Panc1 (cell line): ENCODE data around the gene BANF1. TPM values are rescaled to one million over a fixed set of nuclear protein-coding genes. Genes with fewer than 3 reads are reported as not detected.

Experiments
- ATAC-seq: fragments of 200-7000 bp; cut with Tn5 transposase; 2 replicates; pipeline ENCODE4 v1.9.1; 2020; ENCODE audit warnings: mild to moderate bottlenecking, moderate library complexity
- BruUV-seq: library from RNA; stranded (reverse); fragments of 400-500 nt; replicated peaks from 2 replicates; lab custom pipeline; 2021; lab: Mats Ljungman, UMichigan
- CTCF ChIA-PET: fragments of 300-600 bp; sonication (Branson Sonifier 250); formaldehyde crosslinking; loops from one replicate; lab custom pipeline; 2022; ENCODE audit warnings: antibody characterized with exemption; lab: Charles Lee
- POLR2A ChIA-PET: fragments of 300-600 bp; sonication (Branson Sonifier 250); formaldehyde crosslinking; loops from one replicate; lab custom pipeline; 2022; ENCODE audit warnings: antibody characterized with exemption; lab: Charles Lee
- DNase-seq: peaks from one replicate; pipeline ENCODE4 v3.0.0-alpha.2; 2010; ENCODE audit warnings: low read depth, low spot score
- H3K27ac ChIP-seq: 2 replicates; pipeline ENCODE4 v1.5.1; 2011; ENCODE audit warnings: mild to moderate bottlenecking, low read length, inconsistent platforms
- H3K27me3 ChIP-seq: fragments of 200-500 bp; sonication (Bioruptor generic); 2 replicates; pipeline ENCODE4 v1.6.0; 2014; ENCODE audit warnings: low read length, inconsistent platforms; ENCODE audit not compliant: control insufficient read depth, insufficient read depth
- H3K36me3 ChIP-seq: fragments of 200-500 bp; sonication (Bioruptor generic); 2 replicates; pipeline ENCODE4 v1.5.1; 2014; ENCODE audit warnings: inconsistent platforms, mild to moderate bottlenecking, low read length, moderate library complexity; ENCODE audit not compliant: control insufficient read depth, insufficient read depth
- H3K4me1 ChIP-seq: 2 replicates; pipeline ENCODE4 v1.5.1; 2011; ENCODE audit warnings: inconsistent platforms, mild to moderate bottlenecking, low read length, moderate library complexity; ENCODE audit not compliant: control insufficient read depth, insufficient read depth
- H3K4me3 ChIP-seq, 2 experiments: 2 replicates each; pipeline ENCODE4 v1.5.1; 2011 to 2012; ENCODE audit warnings: low read depth in 2 of 2, low read length in 2 of 2, mild to moderate bottlenecking in 2 of 2, inconsistent platforms in 1 of 2, moderate library complexity in 1 of 2
- H3K9me3 ChIP-seq: fragments of 200-500 bp; sonication (Bioruptor generic); 2 replicates; pipeline ENCODE4 v1.5.1; 2014; ENCODE audit warnings: low read depth, mild to moderate bottlenecking, inconsistent platforms, low read length, moderate library complexity; ENCODE audit not compliant: control insufficient read depth, insufficient read depth
- CTCF ChIP-seq: fragments of 450-650 bp; IDR thresholded peaks from 2 replicates; pipeline ENCODE4 v1.5.1; 2017; ENCODE audit warnings: mild to moderate bottlenecking
- POLR2AphosphoS5 ChIP-seq: IDR thresholded peaks from 2 replicates; pipeline ENCODE4 v1.6.1; 2012; ENCODE audit warnings: mild to moderate bottlenecking, low read depth, low read length, moderate library complexity
- REST ChIP-seq, 2 experiments: IDR thresholded peaks; 2 replicates each; pipeline ENCODE4 v1.6.1; 2011 to 2012; ENCODE audit warnings: low read depth in 2 of 2, control low read depth in 1 of 2, low read length in 1 of 2, mild to moderate bottlenecking in 1 of 2, moderate library complexity in 1 of 2; ENCODE audit not compliant: insufficient read depth in 1 of 2
- SIN3A ChIP-seq: IDR thresholded peaks from 2 replicates; pipeline ENCODE4 v1.6.1; 2012; ENCODE audit warnings: low read depth, mild to moderate bottlenecking, low read length, moderate library complexity, borderline replicate concordance; ENCODE audit not compliant: insufficient read depth
- TCF7L2 ChIP-seq: IDR thresholded peaks from 2 replicates; pipeline ENCODE4 v1.6.1; 2011; ENCODE audit warnings: mild to moderate bottlenecking, low read depth, low read length, inconsistent platforms
- in situ Hi-C: cut with HindIII; loops from 2 replicates; pipeline ENCODE4 v1.10.0; 2016; ENCODE audit warnings: low sequenced_read_pairs, low pct_unique_long_range_greater_than_20kb
- intact Hi-C: fragments of 100-400 bp; cut with micrococcal nuclease; formaldehyde crosslinking; loops from one replicate; pipeline ENCODE4 v1.10.0; 2022; ENCODE audit not compliant: unreplicated experiment
- total RNA-seq: library from RNA; stranded (reverse); gene quantifications from one replicate; pipeline ENCODE4 v1.2.1, GENCODE V29; 2021; ENCODE audit not compliant: unreplicated experiment

Gene BANF1
- total RNA-seq, 1 experiment from 2014 or later = 494 TPM

- no peak for DNase-seq
- ChIA-PET POLR2A (interaction anchor here (0.5 to 0.7 kb wide), 2 partner anchors 36 to 64 kb away, joined by 3 to 4 read pairs; no protein-coding TSS in a partner anchor), CTCF (no interaction called here)
- intact Hi-C loops (no loop called here), in situ Hi-C loops (no loop called here)
- no peak for ATAC-seq
- TF ChIP-seq CTCF (no peak), REST (IDR thresholded peaks at IDR 0.05; ENCODE audit: insufficient read depth in 1 of 2, low read depth in 2 of 2, low read length in 1 of 2) (no peak), TCF7L2 (no peak), POLR2AphosphoS5 (no peak), SIN3A (no peak)
- peaks cover 11% of the 10 kb centered on the region for H3K4me1 ChIP-seq
- no peaks in the 10 kb centered on the region for H3K9me3 ChIP-seq
- H3K4me3 ChIP-seq = no peak overlapping the region
- H3K27ac ChIP-seq = no peak overlapping the region
- no TSS peak for BruUV-seq
- H3K27me3 ChIP-seq = no peaks in the 10 kb centered on the region
- H3K36me3 ChIP-seq = no peaks in the 10 kb centered on the region
Measured at GRCh38 chr11:65958774-65959420, 43.4 kb upstream of the BANF1 start.

GRCh38 chr11:65960824-65961266 lies 41.5 kb upstream of the BANF1 start:
- H3K4me1 ChIP-seq = peaks cover 11% of the 10 kb centered on the region
- peak overlapping the region; percentile 82 to 89 for H3K4me3 ChIP-seq
- DNase-seq = no peak
- ChIA-PET POLR2A (interaction anchor here (1.0 kb wide), 1 partner anchor 63 kb away, joined by 3 read pairs; no protein-coding TSS in a partner anchor), CTCF (no interaction called here)
- no TSS peak for BruUV-seq
- peak; percentile 26 for ATAC-seq
- in situ Hi-C loops = no loop called here
- peaks cover 5% of the 10 kb centered on the region; the same call in 1 of the 2 replicates for H3K36me3 ChIP-seq
- peak overlapping the region; percentile 99 for H3K27ac ChIP-seq
- no peaks in the 10 kb centered on the region for H3K9me3 ChIP-seq
- H3K27me3 ChIP-seq = no peaks in the 10 kb centered on the region
- TF ChIP-seq CTCF = no peak
- no peak for TF ChIP-seq SIN3A
- TF ChIP-seq TCF7L2 = no peak
- no peak for TF ChIP-seq POLR2AphosphoS5
- no peak for TF ChIP-seq REST (IDR thresholded peaks at IDR 0.05; ENCODE audit: insufficient read depth in 1 of 2, low read depth in 2 of 2, low read length in 1 of 2)
- intact Hi-C loops = no loop called here
